Hematopoietic multipotent progenitor cell (in vitro differentiated cells): ENCODE measurements around the gene AUTS2. TPM values are rescaled to one million over a fixed set of nuclear protein-coding genes. Genes with fewer than 3 reads are reported as not detected.
A peak's percentile ranks its signal among the peaks of the same experiment; 100 is the strongest.

ENCODE experiments used
- DNase-seq, 3 donors: peaks; one replicate each; pipeline ENCODE4 v3.0.0-alpha.2; 2011 to 2015; ENCODE audit warnings: low read depth in 2 of 3, low spot score in 2 of 3
- total RNA-seq: library from RNA; depleted of rRNA; stranded (reverse); fragments of >200 nt; gene quantifications from one replicate; pipeline ENCODE4 v1.2.3, GENCODE V29; 2012

Gene AUTS2
- total RNA-seq, 1 donor = 14.8 TPM

GRCh38 chr7:70008466-70008865 is 410.2 kb downstream of the AUTS2 start:
- DNase-seq = no peak

- no peak for DNase-seq
Measured at GRCh38 chr7:70014472-70015177, 416.4 kb downstream of the AUTS2 start.

- DNase-seq = no peak
Measured at GRCh38 chr7:70015353-70015752, 417.1 kb downstream of the AUTS2 start.

- DNase-seq = no peak
Measured at GRCh38 chr7:70016044-70016770, 417.9 kb downstream of the AUTS2 start.

GRCh38 chr7:70017357-70017756 is 419.1 kb downstream of the AUTS2 start:
- DNase-seq = no peak

- no peak for DNase-seq
Measured at GRCh38 chr7:70018700-70019099, 420.4 kb downstream of the AUTS2 start.

- no peak for DNase-seq
Measured at GRCh38 chr7:70027867-70028266, 429.6 kb downstream of the AUTS2 start.

- no peak for DNase-seq
Measured at GRCh38 chr7:70028620-70029019, 430.3 kb downstream of the AUTS2 start.

- DNase-seq = no peak
Measured at GRCh38 chr7:70029993-70030392, 431.7 kb downstream of the AUTS2 start.

- DNase-seq = no peak
Measured at GRCh38 chr7:70030745-70031144, 432.5 kb downstream of the AUTS2 start.

GRCh38 chr7:70031245-70031644 is 433.0 kb downstream of the AUTS2 start:
- DNase-seq = no peak

GRCh38 chr7:70032649-70033048 is 434.4 kb downstream of the AUTS2 start:
- DNase-seq = no peak

- no peak for DNase-seq
Measured at GRCh38 chr7:70033226-70033625, 435.0 kb downstream of the AUTS2 start.

GRCh38 chr7:70034999-70035398 is 436.7 kb downstream of the AUTS2 start:
- no peak for DNase-seq

GRCh38 chr7:70035519-70035918 is 437.2 kb downstream of the AUTS2 start:
- no peak for DNase-seq

- DNase-seq = no peak
Measured at GRCh38 chr7:70035955-70036354, 437.7 kb downstream of the AUTS2 start.

GRCh38 chr7:70036695-70037094 is 438.4 kb downstream of the AUTS2 start:
- DNase-seq = no peak

GRCh38 chr7:70037171-70037933 is 439.1 kb downstream of the AUTS2 start:
- DNase-seq = no peak

GRCh38 chr7:70040051-70040450 is 441.8 kb downstream of the AUTS2 start:
- DNase-seq = no peak

GRCh38 chr7:70040970-70041766 is 442.9 kb downstream of the AUTS2 start:
- DNase-seq = peak in 2 of 3 donors; percentile 9 to 36

- no peak for DNase-seq
Measured at GRCh38 chr7:70042533-70042932, 444.3 kb downstream of the AUTS2 start.
